Activated CD4-positive, alpha-beta T cell treated with anti-CD3 and anti-CD28 coated beads, Interleukin-2, Interleukin-4, amounts not matched to agents 100 ng/mL and 50 ng/mL, durations not matched to agents 16 hours and 8 hours (primary cell): ENCODE data around the gene PTPN20.
"Not testable (repeated sequence)": the region's sequence is repeated elsewhere in the genome, so short reads cannot be mapped to it uniquely, and the experiment has no call there.

Source experiments
- DNase-seq: peaks from one replicate; pipeline ENCODE4 v3.0.0-alpha.2; 2020; ENCODE audit warnings: low spot score

Gene PTPN20

GRCh38 chr10:46911144-46911876 lies at the start of gene PTPN20:
PTPN20 (plus strand) TSS chr10:46911428; CDS start chr10:46932500, 21,072 bp downstream.
- not testable (repeated sequence) for DNase-seq

DNA sequence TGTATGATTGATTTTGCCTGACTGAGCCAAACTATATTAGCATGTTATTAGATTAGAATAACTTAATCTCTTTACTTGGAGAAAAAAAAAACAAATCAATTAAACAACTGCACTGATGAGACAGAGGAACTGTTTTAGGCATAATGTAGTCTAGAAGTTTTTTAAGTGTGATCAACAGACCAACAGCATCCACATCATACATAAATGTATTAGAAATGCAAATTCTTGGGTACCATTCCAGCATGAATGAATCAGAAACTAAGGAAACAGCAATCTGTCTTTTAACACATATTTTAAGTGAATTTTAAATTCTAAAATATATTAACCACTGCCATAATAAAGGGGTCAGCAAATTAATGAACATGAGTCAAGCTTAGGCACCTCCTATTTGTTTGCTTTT lies 41.5 kb upstream of the PTPN20 start:
- DNase-seq: not testable (repeated sequence)

DNA sequence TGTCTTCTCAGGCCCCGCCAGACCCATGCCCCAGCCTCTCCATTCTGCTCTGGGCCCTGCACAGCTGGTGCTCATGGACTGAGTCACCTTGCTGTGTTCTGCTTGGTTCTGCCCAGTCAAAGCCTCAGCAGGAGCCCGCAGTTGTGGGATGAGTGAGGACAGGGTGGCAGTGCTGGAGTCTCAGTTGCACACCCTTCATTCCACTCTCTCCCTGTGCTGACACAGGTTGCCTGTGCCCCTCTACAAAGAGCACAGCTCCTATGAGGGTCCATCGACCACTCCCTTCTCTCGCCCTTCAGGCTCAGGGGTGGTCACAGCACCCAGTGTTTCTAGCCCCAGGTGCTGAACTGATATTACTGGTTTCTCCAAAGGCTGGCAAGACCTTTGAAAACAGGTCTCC lies 39.6 kb upstream of the PTPN20 start:
- not testable (repeated sequence) for DNase-seq

DNA sequence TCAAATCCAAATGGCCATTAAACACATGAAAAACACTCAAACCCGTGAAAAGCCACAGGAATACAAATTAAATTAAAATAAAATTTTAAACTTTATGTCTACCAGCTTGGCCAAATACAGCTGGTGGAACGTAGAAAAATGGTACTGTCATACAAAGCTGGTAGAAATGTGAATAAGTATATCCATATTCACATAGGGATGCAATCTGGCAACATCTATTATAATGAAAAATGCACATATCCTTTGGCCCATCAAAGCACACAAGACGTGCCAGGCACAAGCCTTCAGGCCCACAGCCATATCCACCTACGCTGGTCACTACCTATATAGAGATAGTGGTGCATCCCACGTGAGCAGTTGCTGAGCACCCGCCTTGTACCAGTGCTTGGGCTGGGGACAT lies 35.9 kb upstream of the PTPN20 start:
- not testable (repeated sequence) for DNase-seq

- DNase-seq: not testable (repeated sequence)
Measured at GRCh38 chr10:46876773-46877172, 34.5 kb upstream of the PTPN20 start.

DNA sequence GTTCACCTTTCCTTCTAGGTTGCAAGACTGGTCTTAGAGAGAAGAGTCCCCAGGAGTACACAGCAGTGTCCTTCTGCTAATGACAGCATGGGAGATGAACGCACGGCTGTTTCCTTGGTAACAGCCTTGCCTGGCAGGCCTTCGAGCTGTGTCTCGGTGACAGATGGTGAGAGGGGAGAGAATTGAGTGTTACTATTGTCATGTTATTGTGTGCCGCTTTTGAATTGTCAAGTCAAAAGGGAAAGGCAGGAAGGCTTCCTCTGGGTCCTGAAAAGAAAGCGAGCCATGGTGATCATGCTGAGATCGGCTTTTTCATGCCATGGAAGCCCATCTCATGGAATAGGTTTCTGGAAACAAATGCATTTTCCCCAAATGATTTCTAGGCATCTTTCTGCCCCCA lies 32.5 kb upstream of the PTPN20 start:
- DNase-seq: not testable (repeated sequence)

DNA sequence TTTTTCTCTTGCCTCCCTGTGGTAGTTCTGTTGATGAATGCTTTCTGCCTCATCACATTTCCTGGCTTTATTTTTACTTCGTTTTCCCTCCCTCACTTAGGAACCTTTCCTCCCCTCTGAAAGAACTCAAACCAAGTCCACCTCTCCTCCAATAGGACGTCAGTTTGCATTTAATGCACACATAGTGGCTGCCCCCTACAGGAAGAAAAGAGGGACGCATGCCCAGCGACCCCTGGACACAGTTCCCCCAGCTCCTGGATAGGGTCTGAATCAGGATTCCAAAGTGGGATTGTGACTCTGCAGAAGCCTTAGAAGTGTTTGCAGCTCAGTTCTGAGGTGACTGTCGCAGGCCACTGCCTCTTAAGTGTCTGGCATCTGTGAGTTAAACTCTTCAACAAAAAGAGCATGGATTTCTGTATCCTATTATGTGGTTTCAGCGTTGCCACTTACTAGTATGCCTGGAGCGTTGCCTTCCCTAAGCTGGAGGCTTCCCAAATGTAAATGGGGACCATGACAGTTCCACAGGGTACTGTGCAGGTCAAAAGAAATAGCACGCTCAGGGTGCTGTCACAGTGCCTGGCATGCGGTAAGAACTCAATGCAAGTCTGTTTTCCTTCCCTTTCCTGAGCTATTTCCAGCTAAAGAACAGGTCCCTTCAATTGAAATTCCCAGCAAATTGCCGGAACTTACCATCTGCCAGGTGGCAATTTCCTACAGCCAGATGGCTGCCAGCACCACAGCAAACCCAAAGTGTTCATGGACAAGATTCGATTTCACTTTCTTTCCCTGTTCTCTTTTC lies 20.2 kb upstream of the PTPN20 start:
- peak; percentile 31 for DNase-seq

DNA sequence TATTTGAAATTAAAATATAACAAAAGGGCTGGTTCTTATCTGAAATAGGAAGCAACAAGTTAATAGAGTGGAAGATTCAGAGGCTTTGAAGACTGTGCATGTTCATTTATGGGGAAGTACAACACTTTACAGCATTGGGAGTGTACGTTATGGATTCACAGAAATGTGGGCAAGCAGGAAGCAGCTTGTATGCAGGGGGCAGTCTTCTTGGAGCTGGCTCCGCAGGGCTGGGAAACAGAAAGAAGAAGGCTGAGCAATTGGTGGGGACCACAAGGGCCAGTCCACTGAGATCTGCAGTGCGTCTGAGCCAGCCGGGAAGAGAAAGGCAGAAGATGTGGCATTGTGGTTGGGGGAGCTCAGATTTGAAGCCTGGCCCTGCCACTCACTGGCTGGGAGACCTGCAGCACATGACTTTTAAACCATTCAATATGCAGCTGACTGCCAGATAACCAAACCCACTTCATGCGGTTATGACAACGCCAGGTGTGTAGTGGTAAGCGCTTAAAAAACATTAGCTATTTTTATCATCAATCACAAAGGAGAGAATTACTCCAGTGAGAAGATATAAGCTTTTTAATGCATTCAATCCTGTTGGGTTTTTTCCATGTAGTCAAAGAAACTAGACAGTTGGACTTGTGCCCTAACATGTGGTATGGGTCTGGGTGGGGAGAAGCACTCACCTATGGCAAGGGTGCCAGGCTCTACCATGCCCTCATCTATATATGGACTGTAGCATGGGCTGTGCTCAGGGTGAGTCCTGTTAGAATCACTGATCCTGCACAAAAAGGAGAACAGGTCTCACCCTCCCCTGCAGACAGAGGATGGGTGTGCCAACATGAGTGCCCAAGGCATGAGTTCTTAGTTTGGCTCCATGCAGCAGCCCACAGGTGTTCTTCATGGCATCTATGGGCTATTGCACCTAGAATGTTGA lies 14.2 kb upstream of the PTPN20 start:
- not testable (repeated sequence) for DNase-seq

DNA sequence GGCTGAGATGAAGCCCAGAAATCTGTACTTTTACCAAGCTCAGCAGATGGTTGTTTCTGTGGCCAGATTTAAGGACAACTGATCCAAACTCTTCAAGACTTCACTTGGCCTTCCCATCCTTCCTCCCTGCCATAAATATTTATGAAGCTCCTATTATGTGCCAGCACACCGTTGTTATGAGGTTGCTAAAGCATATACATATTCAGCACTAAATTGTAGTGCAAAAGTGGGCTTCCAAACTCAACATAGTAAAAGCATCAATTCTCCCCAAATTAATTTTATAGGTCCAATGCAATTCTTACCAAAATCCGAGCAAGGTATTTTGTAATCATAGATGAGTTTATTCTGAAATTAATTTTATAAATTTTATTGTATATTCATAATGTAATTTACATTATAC lies 10.0 kb upstream of the PTPN20 start:
- not testable (repeated sequence) for DNase-seq

- DNase-seq: not testable (repeated sequence)
Measured at GRCh38 chr10:46903874-46904273, 7.4 kb upstream of the PTPN20 start.

GRCh38 chr10:46906359-46906758 lies 4.9 kb upstream of the PTPN20 start:
- DNase-seq: not testable (repeated sequence)

- not testable (repeated sequence) for DNase-seq
Measured at GRCh38 chr10:46907185-46908117, 3.8 kb upstream of the PTPN20 start.

DNA sequence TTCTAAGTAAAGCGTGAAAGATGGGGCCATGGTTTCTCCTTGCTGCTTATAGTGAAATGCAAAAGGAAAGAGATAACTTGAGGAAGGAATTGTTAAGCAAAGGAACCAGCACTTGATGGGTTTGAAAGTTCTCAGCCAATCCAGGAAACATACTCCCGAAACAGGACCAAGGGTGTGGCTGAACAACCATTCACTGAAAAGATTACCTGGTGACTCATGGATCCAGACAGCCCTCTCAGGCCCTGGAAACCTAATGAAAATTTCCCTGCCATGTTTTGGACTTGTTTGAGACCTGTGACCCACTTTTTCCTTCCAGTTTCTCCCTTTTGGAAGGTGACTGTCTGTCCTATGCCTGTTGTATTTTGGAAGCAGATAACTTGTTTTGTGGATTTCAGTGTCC lies 11.3 kb downstream of the PTPN20 start:
- DNase-seq: not testable (repeated sequence)

DNA sequence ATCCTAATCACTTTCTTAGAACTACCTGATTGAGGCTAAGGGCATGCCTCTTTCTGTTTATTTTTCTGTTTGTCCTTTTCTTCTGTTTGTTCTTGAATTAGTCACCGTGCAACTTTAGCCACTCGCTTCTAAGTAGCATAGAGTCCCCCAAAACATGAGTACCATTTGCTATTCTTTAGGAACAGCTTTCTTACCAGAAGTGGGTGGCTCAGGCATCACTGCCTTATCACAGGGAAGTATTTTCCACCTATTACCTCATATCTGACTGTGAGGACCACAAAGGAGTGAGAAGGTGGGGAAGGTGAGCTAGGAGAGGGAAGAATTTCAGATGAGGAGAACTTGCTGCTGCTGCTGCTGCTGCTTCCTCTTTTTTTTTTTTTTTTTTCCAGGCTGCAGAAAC lies 13.9 kb downstream of the PTPN20 start:
- not testable (repeated sequence) for DNase-seq

DNA sequence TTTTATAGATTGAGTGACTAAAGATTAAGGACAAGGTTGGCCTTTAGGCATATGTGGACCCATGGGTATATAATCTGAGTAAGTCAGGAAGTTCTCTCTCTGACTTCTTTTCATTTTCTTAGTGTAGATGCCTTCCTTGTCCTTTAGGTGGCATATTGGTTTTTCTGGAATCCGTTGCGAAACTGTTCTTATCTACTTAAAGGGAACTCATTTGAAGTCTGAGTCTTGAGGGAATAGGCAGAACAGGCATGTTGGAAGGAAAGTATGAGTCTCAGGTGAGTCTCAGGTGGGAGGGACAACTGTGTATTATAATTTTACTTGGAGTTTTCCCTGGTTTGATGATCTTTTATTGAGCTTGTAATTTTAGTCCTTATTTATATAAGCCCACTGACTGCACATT lies 14.6 kb downstream of the PTPN20 start:
- DNase-seq: not testable (repeated sequence)

GRCh38 chr10:46928810-46929209 lies 17.6 kb downstream of the PTPN20 start:
- DNase-seq: not testable (repeated sequence)

DNA sequence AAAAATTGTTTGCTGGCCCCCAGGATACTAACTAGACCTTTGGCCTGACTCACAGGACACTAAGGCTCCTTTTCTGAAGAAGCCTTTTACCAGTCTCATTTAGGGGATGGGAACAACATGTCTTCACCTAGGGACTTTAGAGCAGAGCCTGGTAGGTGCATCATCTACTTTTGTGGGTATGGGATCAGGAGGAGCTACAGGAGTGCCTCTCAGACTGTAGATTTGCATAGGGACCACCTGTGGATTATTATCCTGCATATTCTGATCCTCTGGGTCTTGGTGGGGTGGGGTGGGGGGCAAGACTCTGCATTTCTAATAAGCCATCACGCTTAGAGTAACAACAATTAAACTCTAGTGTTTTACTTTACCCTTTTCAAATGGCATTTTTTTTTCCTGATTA lies 21.2 kb downstream of the PTPN20 start:
- not testable (repeated sequence) for DNase-seq

- DNase-seq: not testable (repeated sequence)
Measured at GRCh38 chr10:46941091-46941490, 29.9 kb downstream of the PTPN20 start.

DNA sequence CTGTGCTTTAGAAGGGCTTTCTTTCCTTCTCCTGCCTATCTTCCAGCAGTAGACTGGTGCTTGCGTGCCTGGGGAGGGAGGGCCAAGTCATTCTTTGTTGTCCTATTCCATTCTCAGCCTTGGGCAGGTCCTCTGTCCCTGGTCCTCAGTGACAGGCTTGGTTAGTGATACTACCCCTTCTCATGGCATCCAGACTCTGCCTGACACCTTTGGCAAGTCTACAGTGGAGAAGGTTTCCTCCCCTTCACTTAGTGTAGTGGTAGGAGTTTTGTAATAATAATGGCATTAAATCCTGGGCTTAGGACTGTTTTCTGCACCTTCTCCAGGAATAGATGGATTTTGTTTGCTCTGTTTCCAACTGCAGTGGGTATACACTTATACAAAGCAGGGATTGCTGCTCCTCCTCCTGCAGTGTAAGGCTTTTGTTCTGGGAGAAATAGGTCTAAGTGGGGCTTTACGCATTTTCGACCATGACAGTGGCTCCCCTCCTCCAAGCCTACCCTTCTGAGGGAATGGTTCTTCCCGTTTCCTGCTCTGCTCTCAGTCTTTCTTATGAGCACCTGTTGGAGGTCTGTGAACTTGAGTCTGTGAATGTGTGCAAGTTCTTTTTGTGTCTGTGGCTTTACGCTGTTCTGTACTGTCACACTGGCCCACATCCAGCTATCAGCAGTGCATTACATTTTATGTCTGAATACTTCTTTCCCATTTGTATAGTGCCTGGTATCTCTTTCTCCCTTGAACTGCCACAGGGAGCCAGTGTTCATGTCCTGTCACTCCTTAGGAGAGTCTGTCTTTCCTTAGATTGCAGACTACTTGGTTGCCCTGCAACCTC lies 37.7 kb downstream of the PTPN20 start:
- DNase-seq: not testable (repeated sequence)

- DNase-seq: not testable (repeated sequence)
Measured at GRCh38 chr10:46952540-46952939, 41.3 kb downstream of the PTPN20 start.
